ENCODE results near the gene STEAP3.

DNA sequence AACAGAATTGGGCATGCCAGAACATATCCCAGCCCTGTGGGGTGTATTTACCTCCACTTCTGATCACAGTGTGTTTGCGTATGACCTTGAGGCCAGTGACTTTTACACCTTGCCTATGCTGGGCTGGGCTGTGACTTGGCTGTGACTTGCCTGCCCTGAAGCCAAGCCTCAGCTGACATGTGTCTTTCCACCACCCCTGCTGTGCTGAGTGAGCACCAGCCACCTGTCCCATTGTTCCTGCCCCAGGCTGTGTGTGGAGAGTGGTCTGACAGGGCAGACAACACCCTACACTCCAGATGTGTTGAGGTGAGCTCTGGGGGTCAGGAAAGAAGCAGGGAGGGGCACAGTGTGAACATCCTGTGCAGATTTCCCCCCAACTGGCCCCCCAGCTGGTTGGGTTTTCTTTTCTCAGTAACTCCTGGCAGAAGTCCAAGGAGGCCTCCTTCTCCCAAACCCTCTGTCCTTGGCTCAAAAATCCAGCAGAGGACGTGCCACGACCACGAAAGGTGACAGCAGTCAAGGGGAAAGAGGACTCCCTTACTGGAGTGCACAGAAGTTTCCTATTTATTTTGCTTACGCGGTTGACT, 5.1 kb upstream of the STEAP3 start:
- TF ChIP-seq CTCF (conservative IDR thresholded peaks at IDR 0.05 in 1 of 2, IDR thresholded peaks at IDR 0.05 in 1 of 2; ENCODE audit: low read depth in 1 of 2, low read length in 2 of 2) (peak; percentile 34 to 65), EZH2 (IDR thresholded peaks at IDR 0.05; ENCODE audit: low read length, missing control alignments) (no peak)

Measured in fibroblast of lung (primary cell).